NCI-H82 treated with DMSO at 0.1 percent for 48 hours (cell line): ENCODE measurements around the gene VMP1.
"Not testable (repeated sequence)": the region's sequence is repeated elsewhere in the genome, so short reads cannot be mapped to it uniquely, and the experiment has no call there.

Source experiments
- DNase-seq: peaks from one replicate; lab custom pipeline; 2025; ENCODE audit not compliant: unreplicated experiment; lab: John Stamatoyannopoulos, UW

Gene VMP1

DNA sequence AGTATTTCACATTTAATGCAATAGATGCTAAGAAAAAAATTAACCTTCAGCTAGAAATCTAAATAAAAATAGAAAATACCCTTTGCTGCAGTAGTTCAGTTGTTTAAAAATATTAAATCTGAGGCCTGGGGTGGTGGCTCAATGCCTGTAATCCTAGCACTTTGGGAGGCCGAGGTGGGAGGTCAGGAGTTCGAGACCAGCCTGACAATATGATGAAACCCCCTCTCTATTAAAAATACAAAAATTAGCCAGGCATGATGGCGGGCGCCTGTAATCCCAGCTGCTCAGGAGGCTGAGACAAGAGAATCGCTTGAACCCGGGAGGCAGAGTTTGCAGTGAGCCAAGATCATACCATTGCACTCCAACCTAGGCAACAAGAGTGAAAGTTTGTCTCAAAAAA, 98.9 kb downstream of the VMP1 start:
- DNase-seq: not testable (repeated sequence)

DNA sequence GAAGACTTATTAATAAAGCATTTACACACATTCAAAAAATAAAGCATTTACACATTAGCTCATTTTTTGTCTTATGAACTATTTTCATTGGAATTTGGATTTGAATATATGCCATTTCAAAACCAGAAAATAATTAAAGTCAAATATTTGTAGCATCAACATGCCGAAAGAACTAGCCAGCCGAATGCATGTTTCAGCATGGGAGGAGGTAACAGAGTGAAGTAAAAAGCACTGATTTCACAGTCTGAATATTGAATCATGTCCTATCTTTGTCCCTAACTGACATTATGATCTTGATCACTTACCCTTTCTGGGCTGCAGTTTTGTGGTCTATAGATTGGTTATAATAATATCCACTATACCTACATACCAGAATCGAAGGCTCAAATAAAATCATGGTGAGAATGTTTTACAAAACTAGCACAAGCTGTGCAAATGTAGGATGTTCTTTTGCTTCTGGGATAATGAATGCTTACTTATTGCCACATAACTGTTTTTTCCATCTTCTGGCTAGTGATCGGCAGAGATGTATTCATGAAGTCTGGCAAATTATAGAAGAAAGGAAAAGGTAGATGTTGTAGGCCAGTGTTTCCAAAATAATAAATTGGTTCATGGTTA, 100.5 kb downstream of the VMP1 start:
- no peak for DNase-seq

GRCh38 chr17:59810894-59811153, 103.4 kb downstream of the VMP1 start:
- no peak for DNase-seq

DNA sequence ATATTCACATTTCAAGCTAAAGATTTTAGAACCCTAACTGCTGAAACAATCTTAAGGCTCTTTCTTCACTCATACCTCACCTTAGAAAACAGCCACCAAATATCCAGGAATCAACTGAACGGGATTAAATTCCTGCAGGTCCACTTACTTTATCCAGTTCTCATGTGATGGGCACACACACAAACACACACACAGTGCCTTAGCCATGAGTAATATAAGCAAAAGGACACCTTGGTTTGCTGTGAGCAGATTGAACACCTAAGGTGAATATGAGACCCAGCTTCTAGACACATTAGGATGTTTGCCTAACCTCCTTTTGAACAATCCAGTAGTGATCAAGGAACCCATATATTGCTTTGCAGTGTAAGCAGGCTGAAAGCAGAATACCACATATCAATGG, 103.8 kb downstream of the VMP1 start:
- DNase-seq: no peak

GRCh38 chr17:59812139-59812538, 104.7 kb downstream of the VMP1 start:
- DNase-seq: no peak

DNA sequence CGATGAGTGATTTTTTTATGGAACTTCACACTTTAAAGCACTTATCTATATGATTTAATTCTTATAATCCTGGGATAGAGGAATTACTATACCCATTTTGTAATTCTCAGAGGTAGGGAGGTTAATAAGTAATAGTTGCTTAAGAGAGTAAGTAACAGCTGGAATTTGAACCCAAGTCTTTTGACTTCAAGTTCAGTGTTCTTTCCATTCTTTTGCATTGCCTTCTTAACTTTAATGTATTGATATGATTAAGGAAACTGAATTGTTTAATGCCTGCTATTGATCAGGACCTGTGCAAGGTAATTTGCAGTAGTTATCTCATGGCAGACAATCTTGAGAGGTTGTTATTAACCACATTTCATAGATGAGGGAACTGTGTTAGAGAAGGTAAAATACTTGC, 106.8 kb downstream of the VMP1 start:
- DNase-seq: no peak

DNA sequence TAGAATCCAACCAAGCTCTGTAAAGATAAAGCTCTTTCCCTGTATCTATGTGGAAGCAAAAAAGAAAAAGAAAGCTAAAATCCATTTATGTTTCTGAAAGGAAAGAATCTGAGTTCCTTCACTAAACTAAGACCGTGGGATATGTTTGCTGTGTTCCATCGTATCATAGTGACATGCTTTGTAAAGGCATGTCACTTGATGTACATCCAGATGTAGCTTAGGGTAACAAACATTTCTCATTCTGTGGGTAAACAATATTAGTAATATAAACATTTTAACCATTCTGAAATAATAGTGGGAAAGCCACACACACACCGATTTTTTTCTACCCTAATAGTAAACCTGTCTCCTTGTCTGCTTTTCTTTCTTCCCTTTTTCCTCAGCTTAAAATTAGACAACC, 107.2 kb downstream of the VMP1 start:
- DNase-seq: no peak

- no peak for DNase-seq
Observed at GRCh38 chr17:59815965-59816364, 108.5 kb downstream of the VMP1 start.

DNA sequence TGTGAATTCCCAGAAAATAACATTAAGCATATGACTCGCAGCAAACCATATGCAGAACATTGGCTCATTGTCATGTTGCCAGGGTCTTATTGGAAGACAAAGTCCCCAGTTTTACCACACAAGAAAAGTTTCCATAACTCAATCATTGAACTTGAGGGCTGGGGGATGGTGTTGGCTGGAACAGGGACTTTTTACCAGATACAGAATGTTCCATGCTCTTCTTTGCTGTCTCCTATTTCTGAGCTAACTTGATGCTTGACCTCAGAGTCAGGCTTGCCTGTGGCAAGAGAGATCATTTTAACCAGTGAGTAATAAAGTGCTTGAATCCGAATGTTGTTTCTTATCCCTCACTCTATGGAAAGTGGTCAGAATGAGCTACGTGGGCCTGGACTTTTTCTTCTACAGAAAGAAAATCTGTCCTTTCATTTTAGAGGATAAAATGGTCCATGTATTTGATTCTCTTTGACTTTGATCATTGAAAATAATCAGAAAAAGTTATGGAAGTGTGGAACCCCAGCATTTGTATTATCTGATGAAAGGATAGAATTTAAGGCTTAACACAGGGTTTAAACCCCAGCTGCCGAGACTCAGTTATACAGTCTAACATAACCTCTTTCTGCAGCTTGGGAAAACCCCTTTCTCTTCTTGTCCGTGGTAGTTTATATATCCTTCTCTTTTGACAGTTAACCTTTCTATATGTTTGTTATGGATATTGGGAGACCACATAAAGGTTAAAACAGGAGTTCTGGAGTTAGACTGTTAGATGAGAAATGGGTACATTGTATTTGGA, 118.3 kb downstream of the VMP1 start:
- DNase-seq: no peak

- no peak for DNase-seq
Observed at GRCh38 chr17:59826706-59827453, 119.4 kb downstream of the VMP1 start.

- DNase-seq: no peak
Observed at GRCh38 chr17:59827721-59828477, 120.4 kb downstream of the VMP1 start.

DNA sequence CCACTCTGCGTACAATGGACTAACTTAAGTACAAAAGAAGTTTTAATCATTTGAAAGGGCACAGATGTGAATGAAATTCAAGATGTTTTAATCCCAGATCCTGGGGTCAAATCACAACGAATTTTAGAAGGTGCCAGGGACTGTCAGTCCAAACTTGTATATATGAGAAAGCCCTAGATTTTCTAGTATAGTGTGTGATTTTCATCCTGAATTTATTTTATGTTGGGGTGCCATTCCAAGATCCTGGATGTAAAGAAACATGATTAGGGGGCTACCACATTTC, 121.0 kb downstream of the VMP1 start:
- no peak for DNase-seq

- not testable (repeated sequence) for DNase-seq
Observed at GRCh38 chr17:59828819-59829216, 121.4 kb downstream of the VMP1 start.

- DNase-seq: no peak
Observed at GRCh38 chr17:59829217-59830006, 122.0 kb downstream of the VMP1 start.

DNA sequence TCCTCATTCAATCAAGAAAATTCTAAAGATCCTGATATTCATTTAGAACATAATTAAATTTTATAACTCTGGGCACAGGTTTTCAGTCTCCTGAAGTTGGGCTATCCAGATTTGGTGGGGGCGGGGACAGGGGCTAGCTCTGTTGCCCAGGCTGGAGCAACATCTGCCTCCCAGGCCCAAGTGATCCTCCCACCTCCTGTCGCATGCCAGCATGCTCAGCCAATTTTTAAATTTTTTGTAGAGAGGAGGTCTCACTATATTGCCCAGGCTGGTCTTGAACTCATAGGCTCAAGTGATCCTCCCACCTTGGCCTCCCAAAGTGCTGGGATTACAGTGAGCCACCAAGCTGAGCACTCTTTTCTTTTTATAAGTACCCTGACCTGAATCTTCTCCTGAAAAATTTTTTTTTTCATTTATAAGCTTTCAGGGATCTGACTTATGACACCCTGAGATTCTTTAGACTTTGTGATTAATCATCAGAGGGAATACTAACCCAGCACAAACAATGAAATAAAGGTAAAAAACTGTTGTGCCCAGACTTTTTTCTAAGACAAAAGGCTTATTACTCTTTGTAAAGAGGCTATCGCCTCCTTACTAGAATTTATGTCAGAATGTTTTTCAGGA, 122.7 kb downstream of the VMP1 start:
- no peak for DNase-seq

GRCh38 chr17:59830846-59831486, 123.5 kb downstream of the VMP1 start:
- no peak for DNase-seq

- no peak for DNase-seq
Observed at GRCh38 chr17:59832883-59833379, 125.5 kb downstream of the VMP1 start.

- no peak for DNase-seq
Observed at GRCh38 chr17:59837308-59838051, 130.0 kb downstream of the VMP1 start.
